ENCODE measurements around the gene JMJD4. TPM values are rescaled to one million over a fixed set of nuclear protein-coding genes. Genes with fewer than 3 reads are reported as not detected.
"Not testable (repeated sequence)": the region's sequence is repeated elsewhere in the genome, so short reads cannot be mapped to it uniquely, and the experiment has no call there.

Gene JMJD4
- total RNA-seq, 1 experiment from 2014 or later: 27.1 TPM

DNA sequence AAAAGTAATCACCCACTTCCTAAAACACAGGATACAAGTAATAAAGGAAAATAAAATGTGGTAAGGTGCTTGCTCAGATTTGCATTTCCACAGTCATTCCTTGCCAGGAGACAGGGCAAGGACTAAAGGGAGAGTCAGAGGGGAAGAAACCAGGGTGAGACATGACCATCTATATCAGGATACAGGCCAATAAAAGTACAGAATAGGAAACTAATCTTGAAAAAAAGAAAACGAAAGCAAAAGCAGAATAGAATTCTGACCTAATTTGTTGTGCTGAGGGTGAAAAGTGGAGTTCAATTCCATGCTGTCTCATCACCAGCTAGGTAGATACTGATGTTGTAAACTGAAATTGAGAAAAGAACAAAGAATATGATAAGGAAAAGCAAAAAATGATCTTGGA lies 27.3 kb downstream of the JMJD4 start:
- Histone ChIP-seq H3K4me1 (no peaks in the 10 kb centered on the region), H3K27me3 (replicated peaks; ENCODE audit: control insufficient read depth, insufficient read depth, low read length) (no peaks in the 10 kb centered on the region), H3K9me3 (0 out of 2 replicates have a peak, but pooled peaks cover 3% of the 10 kb centered on the region), H3K4me3 (ENCODE audit: low read depth, low read length) (no peak overlapping the region), H3K36me3 (ENCODE audit: control insufficient read depth, insufficient read depth, low read length) (no peaks in the 10 kb centered on the region)
- ChIA-PET POLR2A (no interaction called here), CTCF (no interaction called here)
- Mint-ChIP-seq H3K36me3 (ENCODE audit: insufficient read depth, unreplicated experiment) (no peaks in the 10 kb centered on the region), H3K4me3 (ENCODE audit: unreplicated experiment) (no peak overlapping the region), H3K9me3 (ENCODE audit: unreplicated experiment) (peaks cover 37% of the 10 kb centered on the region), H3K27ac (ENCODE audit: unreplicated experiment) (no peak overlapping the region), H3K4me1 (ENCODE audit: low read depth, unreplicated experiment) (no peaks in the 10 kb centered on the region), H3K27me3 (ENCODE audit: insufficient read depth, unreplicated experiment) (no peaks in the 10 kb centered on the region)
- TF ChIP-seq, protein P1, sequence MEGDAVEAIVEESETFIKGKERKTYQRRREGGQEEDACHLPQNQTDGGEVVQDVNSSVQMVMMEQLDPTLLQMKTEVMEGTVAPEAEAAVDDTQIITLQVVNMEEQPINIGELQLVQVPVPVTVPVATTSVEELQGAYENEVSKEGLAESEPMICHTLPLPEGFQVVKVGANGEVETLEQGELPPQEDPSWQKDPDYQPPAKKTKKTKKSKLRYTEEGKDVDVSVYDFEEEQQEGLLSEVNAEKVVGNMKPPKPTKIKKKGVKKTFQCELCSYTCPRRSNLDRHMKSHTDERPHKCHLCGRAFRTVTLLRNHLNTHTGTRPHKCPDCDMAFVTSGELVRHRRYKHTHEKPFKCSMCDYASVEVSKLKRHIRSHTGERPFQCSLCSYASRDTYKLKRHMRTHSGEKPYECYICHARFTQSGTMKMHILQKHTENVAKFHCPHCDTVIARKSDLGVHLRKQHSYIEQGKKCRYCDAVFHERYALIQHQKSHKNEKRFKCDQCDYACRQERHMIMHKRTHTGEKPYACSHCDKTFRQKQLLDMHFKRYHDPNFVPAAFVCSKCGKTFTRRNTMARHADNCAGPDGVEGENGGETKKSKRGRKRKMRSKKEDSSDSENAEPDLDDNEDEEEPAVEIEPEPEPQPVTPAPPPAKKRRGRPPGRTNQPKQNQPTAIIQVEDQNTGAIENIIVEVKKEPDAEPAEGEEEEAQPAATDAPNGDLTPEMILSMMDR (IDR thresholded peaks at IDR 0.05; ENCODE audit: insufficient read depth in 1 of 2, low read depth in 1 of 2, low read length in 1 of 2, severe bottlenecking in 1 of 2, unreplicated experiment in 1 of 2): no peak
- no TSS peak for BruUV-seq (replicated peaks)
- intact Hi-C loops (cut with micrococcal nuclease; ENCODE audit: unreplicated experiment): no loop called here
- DNase-seq: no peak

DNA sequence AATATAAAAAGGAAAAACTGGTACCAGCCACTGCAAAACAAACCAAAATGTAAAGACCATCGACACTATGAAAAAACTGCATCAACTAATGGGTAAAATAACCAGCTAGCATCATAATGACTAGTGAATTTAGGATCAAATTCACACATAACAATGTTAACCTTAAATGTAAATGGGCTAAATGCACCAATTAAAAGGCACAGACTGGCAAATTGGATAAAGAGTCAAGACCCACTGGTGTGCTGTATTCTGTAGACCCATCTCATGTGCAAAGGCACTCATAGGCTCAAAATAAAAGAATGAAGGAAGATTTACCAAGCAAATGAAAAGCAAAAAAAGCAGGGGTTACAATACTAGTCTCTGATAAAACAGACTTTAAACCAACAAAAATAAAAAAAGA lies 33.5 kb downstream of the JMJD4 start:
- H3K4me3 ChIP-seq (ENCODE audit: low read depth, low read length); intact Hi-C loops (cut with micrococcal nuclease; ENCODE audit: unreplicated experiment); POLR2A ChIA-PET; BruUV-seq (replicated peaks); DNase-seq; H3K36me3 ChIP-seq (ENCODE audit: control insufficient read depth, insufficient read depth, low read length); H3K36me3 Mint-ChIP-seq (ENCODE audit: insufficient read depth, unreplicated experiment); H3K4me1 Mint-ChIP-seq (ENCODE audit: low read depth, unreplicated experiment); H3K4me3 Mint-ChIP-seq (ENCODE audit: unreplicated experiment); H3K27ac Mint-ChIP-seq (ENCODE audit: unreplicated experiment); H3K4me1 ChIP-seq; H3K27me3 ChIP-seq (replicated peaks; ENCODE audit: control insufficient read depth, insufficient read depth, low read length); H3K27me3 Mint-ChIP-seq (ENCODE audit: insufficient read depth, unreplicated experiment); CTCF ChIA-PET: not testable (repeated sequence)
- H3K9me3 Mint-ChIP-seq (ENCODE audit: unreplicated experiment): peaks cover 52% of the 10 kb centered on the region
- H3K9me3 ChIP-seq: peaks cover 19% of the 10 kb centered on the region

DNA sequence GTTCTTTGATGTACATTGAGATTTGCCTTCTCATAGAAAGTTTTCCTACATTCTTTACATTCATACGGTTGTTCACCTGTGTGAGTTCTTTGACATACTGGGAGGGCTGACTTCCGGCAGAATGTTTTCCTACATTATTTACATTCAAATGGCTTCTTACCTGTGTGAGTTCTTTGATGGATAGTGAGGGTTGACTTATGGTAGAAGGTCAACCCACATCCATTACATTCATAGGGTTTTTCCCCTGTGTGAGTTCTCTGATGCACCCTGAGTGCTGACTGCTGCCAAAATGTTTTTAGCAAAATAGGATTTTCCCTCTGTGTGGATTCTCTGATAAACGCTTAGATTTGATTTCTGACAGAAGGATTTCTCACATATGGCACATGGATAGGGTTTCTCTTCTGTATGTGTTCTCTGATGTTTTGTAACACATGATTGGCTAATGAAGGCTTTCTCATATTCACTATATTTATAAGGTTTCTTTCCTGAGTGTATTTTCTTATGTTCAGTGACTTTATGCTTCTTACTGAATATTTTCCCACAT lies 37.7 kb downstream of the JMJD4 start:
- H3K36me3 Mint-ChIP-seq (ENCODE audit: insufficient read depth, unreplicated experiment): no peaks in the 10 kb centered on the region
- DNase-seq: no peak
- no peaks in the 10 kb centered on the region for H3K27me3 Mint-ChIP-seq (ENCODE audit: insufficient read depth, unreplicated experiment)
- no peak overlapping the region for H3K4me3 ChIP-seq (ENCODE audit: low read depth, low read length)
- TF ChIP-seq, protein P1 (IDR thresholded peaks at IDR 0.05; ENCODE audit: insufficient read depth in 1 of 2, low read depth in 1 of 2, low read length in 1 of 2, severe bottlenecking in 1 of 2, unreplicated experiment in 1 of 2): no peak
- no peaks in the 10 kb centered on the region for H3K4me1 ChIP-seq
- intact Hi-C loops (cut with micrococcal nuclease; ENCODE audit: unreplicated experiment): no loop called here
- H3K4me1 Mint-ChIP-seq (ENCODE audit: low read depth, unreplicated experiment): no peaks in the 10 kb centered on the region
- no peak overlapping the region for H3K27ac Mint-ChIP-seq (ENCODE audit: unreplicated experiment)
- BruUV-seq (replicated peaks): no TSS peak
- POLR2A ChIA-PET: no interaction called here
- H3K36me3 ChIP-seq (ENCODE audit: control insufficient read depth, insufficient read depth, low read length): no peaks in the 10 kb centered on the region
- H3K27me3 ChIP-seq (replicated peaks; ENCODE audit: control insufficient read depth, insufficient read depth, low read length): no peaks in the 10 kb centered on the region
- CTCF ChIA-PET: no interaction called here
- peaks cover 16% of the 10 kb centered on the region for H3K9me3 ChIP-seq
- peaks cover 49% of the 10 kb centered on the region for H3K9me3 Mint-ChIP-seq (ENCODE audit: unreplicated experiment)
- H3K4me3 Mint-ChIP-seq (ENCODE audit: unreplicated experiment): no peak overlapping the region

DNA sequence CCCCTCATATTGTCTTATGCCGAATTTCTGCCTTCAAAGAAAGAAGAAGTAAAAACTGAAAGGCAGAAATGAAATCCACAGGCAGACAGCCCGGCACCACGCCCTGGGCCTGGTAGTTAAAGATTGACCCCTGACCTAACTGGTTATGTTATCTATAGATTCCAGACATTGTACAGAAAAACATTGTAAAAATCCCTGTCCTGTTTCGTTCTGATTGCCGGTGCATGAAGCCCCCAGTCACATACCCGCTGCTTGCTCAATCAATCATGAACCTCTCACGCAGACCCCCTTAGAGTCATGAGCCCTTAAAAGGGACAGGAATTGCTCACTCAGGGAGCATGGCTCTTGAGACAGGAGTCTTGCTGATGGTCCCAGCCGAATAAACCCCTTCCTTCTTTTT lies 49.3 kb downstream of the JMJD4 start:
- no peaks in the 10 kb centered on the region for H3K36me3 ChIP-seq (ENCODE audit: control insufficient read depth, insufficient read depth, low read length)
- DNase-seq: no peak
- ChIA-PET CTCF (no interaction called here), POLR2A (no interaction called here)
- H3K27me3 Mint-ChIP-seq (ENCODE audit: insufficient read depth, unreplicated experiment): no peaks in the 10 kb centered on the region
- H3K4me1 Mint-ChIP-seq (ENCODE audit: low read depth, unreplicated experiment): no peaks in the 10 kb centered on the region
- H3K4me1 ChIP-seq: 0 out of 2 replicates have a peak, but pooled peaks cover 4% of the 10 kb centered on the region
- no peak overlapping the region for H3K4me3 Mint-ChIP-seq (ENCODE audit: unreplicated experiment)
- H3K27ac Mint-ChIP-seq (ENCODE audit: unreplicated experiment): no peak overlapping the region
- no peak overlapping the region for H3K4me3 ChIP-seq (ENCODE audit: low read depth, low read length)
- peaks cover 35% of the 10 kb centered on the region for H3K9me3 Mint-ChIP-seq (ENCODE audit: unreplicated experiment)
- H3K9me3 ChIP-seq: peaks cover 11% of the 10 kb centered on the region
- no TSS peak for BruUV-seq (replicated peaks)
- TF ChIP-seq, protein P1 (IDR thresholded peaks at IDR 0.05; ENCODE audit: insufficient read depth in 1 of 2, low read depth in 1 of 2, low read length in 1 of 2, severe bottlenecking in 1 of 2, unreplicated experiment in 1 of 2): no peak
- H3K36me3 Mint-ChIP-seq (ENCODE audit: insufficient read depth, unreplicated experiment): no peaks in the 10 kb centered on the region
- H3K27me3 ChIP-seq (replicated peaks; ENCODE audit: control insufficient read depth, insufficient read depth, low read length): no peaks in the 10 kb centered on the region
- intact Hi-C loops (cut with micrococcal nuclease; ENCODE audit: unreplicated experiment): no loop called here

Measured in Caco-2 (cell line).